Activated T-helper 17 cell treated with anti-CD3 and anti-CD28 coated beads, Interleukin-2, amount 50 U/mL, for 72 hours (primary cell): ENCODE results near the gene ST3GAL6. TPM values are rescaled to one million over a fixed set of nuclear protein-coding genes. Genes with fewer than 3 reads are reported as not detected.

ENCODE experiments used
- ATAC-seq: fragments of 150-1000 bp; cut with Tn5 transposase; replicated peaks from 2 replicates; pipeline ENCODE4 v1.10.0; 2021; ENCODE audit warnings: mild to moderate bottlenecking, moderate library complexity
- H3K27ac Mint-ChIP-seq: one replicate; pipeline ENCODE4 v1.8.0; 2022; ENCODE audit warnings: mixed read lengths
- H3K27me3 Mint-ChIP-seq: one replicate; pipeline ENCODE4 v1.8.0; 2022; ENCODE audit warnings: mixed read lengths
- H3K36me3 Mint-ChIP-seq: one replicate; pipeline ENCODE4 v1.8.0; 2022; ENCODE audit warnings: low read depth, mild to moderate bottlenecking, mixed read lengths
- H3K4me1 Mint-ChIP-seq: one replicate; pipeline ENCODE4 v1.8.0; 2022; ENCODE audit warnings: mixed read lengths
- H3K4me3 Mint-ChIP-seq: one replicate; pipeline ENCODE4 v1.8.0; 2022; ENCODE audit warnings: mild to moderate bottlenecking, mixed read lengths
- H3K9me3 Mint-ChIP-seq: one replicate; pipeline ENCODE4 v1.8.0; 2022; ENCODE audit warnings: mixed read lengths
- total RNA-seq, 2 donors: library from RNA; stranded (reverse); gene quantifications; one replicate each; pipeline ENCODE4 v1.2.3, GENCODE V29; 2022

The ST3GAL6 gene
- total RNA-seq: not detected

- Mint-ChIP-seq H3K36me3 (no peaks in the 10 kb centered on the region), H3K27ac (no peak within 1 kb of the TSS), H3K9me3 (no peaks in the 10 kb centered on the region), H3K4me3 (no peak within 1 kb of the TSS), H3K4me1 (no peaks in the 10 kb centered on the region), H3K27me3 (peaks cover 24% of the 10 kb centered on the region)
- no peak for ATAC-seq
Measured at GRCh38 chr3:98763076-98763475, at the start of gene ST3GAL6. TSS of gene ST3GAL6 (plus strand) at chr3:98763340. CDS start at chr3:98768441, 5,101 bp downstream.

GRCh38 chr3:98713984-98714383 lies 49.2 kb upstream of the ST3GAL6 start:
- Mint-ChIP-seq H3K4me1 (no peaks in the 10 kb centered on the region), H3K27me3 (peaks cover 9% of the 10 kb centered on the region), H3K27ac (no peak overlapping the region), H3K4me3 (no peak overlapping the region), H3K36me3 (no peaks in the 10 kb centered on the region), H3K9me3 (peaks cover 4% of the 10 kb centered on the region)
- ATAC-seq: no peak

DNA sequence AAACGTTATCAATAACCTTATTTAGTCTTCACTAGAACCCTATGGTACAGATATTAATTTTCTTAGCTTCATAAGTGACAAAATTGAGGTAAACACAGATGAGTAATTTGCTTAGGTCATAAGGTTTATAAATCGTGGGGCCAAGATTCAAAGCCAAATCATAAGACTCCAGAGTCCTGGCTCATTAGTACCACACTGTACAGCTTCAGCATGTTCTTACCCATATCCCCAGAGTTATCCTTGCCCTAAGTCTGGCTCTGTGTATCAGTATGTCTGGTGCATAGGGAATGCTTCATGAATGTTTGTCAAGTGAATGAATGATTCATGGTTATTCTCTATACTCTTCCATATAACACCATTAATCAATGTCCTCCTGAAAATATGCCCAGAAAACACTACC lies 45.6 kb upstream of the ST3GAL6 start:
- H3K4me1 Mint-ChIP-seq: no peaks in the 10 kb centered on the region
- peaks cover 4% of the 10 kb centered on the region for H3K9me3 Mint-ChIP-seq
- no peaks in the 10 kb centered on the region for H3K36me3 Mint-ChIP-seq
- no peak for ATAC-seq
- H3K27ac Mint-ChIP-seq: no peak overlapping the region
- H3K4me3 Mint-ChIP-seq: no peak overlapping the region
- peaks cover 9% of the 10 kb centered on the region for H3K27me3 Mint-ChIP-seq

- H3K9me3 Mint-ChIP-seq: peaks cover 4% of the 10 kb centered on the region
- no peak for ATAC-seq
- H3K4me3 Mint-ChIP-seq: no peak overlapping the region
- H3K27me3 Mint-ChIP-seq: peaks cover 7% of the 10 kb centered on the region
- H3K27ac Mint-ChIP-seq: no peak overlapping the region
- H3K36me3 Mint-ChIP-seq: no peaks in the 10 kb centered on the region
- H3K4me1 Mint-ChIP-seq: no peaks in the 10 kb centered on the region
Measured at GRCh38 chr3:98718730-98719129, 44.4 kb upstream of the ST3GAL6 start.

DNA sequence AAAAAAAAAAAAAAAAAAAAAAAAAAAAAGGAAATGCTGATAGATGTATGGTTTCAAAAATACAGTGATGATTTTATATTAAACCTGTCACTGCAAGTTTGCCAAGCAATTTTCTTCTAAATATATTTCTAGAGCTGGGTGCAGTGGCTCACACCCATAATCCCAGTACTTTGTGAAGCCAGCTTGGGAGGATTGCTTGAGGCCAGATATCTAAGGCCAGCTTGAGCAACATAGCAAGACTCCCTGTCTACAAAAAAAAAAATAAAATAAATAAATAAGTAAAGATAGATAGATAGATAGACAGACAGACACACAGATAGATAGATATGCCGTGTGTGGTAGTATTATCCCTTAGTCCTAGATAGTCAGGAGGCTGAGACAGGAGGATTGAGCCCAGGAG lies 41.4 kb upstream of the ST3GAL6 start:
- no peak overlapping the region for H3K27ac Mint-ChIP-seq
- H3K4me3 Mint-ChIP-seq: no peak overlapping the region
- no peaks in the 10 kb centered on the region for H3K4me1 Mint-ChIP-seq
- peaks cover 8% of the 10 kb centered on the region for H3K27me3 Mint-ChIP-seq
- ATAC-seq: no peak
- H3K36me3 Mint-ChIP-seq: no peaks in the 10 kb centered on the region
- peaks cover 4% of the 10 kb centered on the region for H3K9me3 Mint-ChIP-seq

- H3K27me3 Mint-ChIP-seq: peaks cover 12% of the 10 kb centered on the region
- H3K4me1 Mint-ChIP-seq: no peaks in the 10 kb centered on the region
- peaks cover 1% of the 10 kb centered on the region for H3K9me3 Mint-ChIP-seq
- no peak for ATAC-seq
- no peak overlapping the region for H3K4me3 Mint-ChIP-seq
- no peaks in the 10 kb centered on the region for H3K36me3 Mint-ChIP-seq
- H3K27ac Mint-ChIP-seq: no peak overlapping the region
Measured at GRCh38 chr3:98722389-98722788, 40.8 kb upstream of the ST3GAL6 start.

GRCh38 chr3:98725352-98725751 lies 37.8 kb upstream of the ST3GAL6 start:
- peaks cover 18% of the 10 kb centered on the region for H3K27me3 Mint-ChIP-seq
- no peak overlapping the region for H3K4me3 Mint-ChIP-seq
- no peak for ATAC-seq
- no peaks in the 10 kb centered on the region for H3K36me3 Mint-ChIP-seq
- no peaks in the 10 kb centered on the region for H3K9me3 Mint-ChIP-seq
- H3K4me1 Mint-ChIP-seq: no peaks in the 10 kb centered on the region
- H3K27ac Mint-ChIP-seq: no peak overlapping the region

DNA sequence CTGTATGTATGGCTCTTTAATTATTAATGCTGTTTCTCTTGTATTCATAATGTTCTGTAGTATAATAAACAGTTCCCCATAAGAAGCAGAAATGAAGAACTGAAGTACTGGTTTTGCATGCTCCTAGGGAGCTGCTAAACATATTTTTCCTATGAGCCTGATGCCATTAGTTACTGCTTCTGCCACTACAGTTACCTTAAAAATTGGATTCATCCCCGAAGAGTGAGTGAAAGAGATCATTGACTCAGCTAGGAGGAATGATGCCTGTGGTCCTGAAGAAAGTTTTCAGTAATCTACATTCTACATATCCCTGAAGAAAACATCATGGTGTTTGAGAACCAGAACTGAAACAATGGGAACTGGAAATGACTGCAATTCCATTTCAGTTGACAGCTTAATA lies 37.1 kb upstream of the ST3GAL6 start:
- Mint-ChIP-seq H3K4me3 (no peak overlapping the region), H3K9me3 (no peaks in the 10 kb centered on the region), H3K27me3 (peaks cover 25% of the 10 kb centered on the region), H3K27ac (no peak overlapping the region), H3K36me3 (no peaks in the 10 kb centered on the region), H3K4me1 (no peaks in the 10 kb centered on the region)
- ATAC-seq: no peak

- no peaks in the 10 kb centered on the region for H3K36me3 Mint-ChIP-seq
- no peak for ATAC-seq
- no peak overlapping the region for H3K4me3 Mint-ChIP-seq
- peaks cover 31% of the 10 kb centered on the region for H3K27me3 Mint-ChIP-seq
- no peaks in the 10 kb centered on the region for H3K4me1 Mint-ChIP-seq
- no peak overlapping the region for H3K27ac Mint-ChIP-seq
- H3K9me3 Mint-ChIP-seq: no peaks in the 10 kb centered on the region
Measured at GRCh38 chr3:98727638-98728037, 35.5 kb upstream of the ST3GAL6 start.

DNA sequence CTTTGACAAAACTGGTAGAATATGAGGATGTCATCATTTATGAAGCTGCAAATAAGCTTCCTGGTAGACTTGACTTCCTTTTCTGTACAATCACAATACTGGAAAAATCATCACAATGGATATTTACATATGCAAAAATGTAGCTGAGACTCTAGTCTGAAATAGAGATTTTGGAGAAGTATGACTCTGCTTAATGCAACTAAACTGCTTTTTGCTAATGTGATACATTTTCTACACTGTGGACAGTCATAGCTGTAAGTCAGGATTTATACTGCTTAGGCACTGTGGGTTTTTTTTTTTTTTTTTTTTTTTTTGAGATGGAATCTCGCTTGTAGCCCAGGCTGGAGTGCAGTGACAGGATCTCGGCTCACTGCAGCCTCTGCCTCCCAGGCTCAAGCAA lies 34.5 kb upstream of the ST3GAL6 start:
- Mint-ChIP-seq H3K27me3 (peaks cover 33% of the 10 kb centered on the region), H3K9me3 (no peaks in the 10 kb centered on the region), H3K36me3 (no peaks in the 10 kb centered on the region), H3K4me1 (peaks cover 4% of the 10 kb centered on the region), H3K27ac (no peak overlapping the region), H3K4me3 (no peak overlapping the region)
- ATAC-seq: no peak

DNA sequence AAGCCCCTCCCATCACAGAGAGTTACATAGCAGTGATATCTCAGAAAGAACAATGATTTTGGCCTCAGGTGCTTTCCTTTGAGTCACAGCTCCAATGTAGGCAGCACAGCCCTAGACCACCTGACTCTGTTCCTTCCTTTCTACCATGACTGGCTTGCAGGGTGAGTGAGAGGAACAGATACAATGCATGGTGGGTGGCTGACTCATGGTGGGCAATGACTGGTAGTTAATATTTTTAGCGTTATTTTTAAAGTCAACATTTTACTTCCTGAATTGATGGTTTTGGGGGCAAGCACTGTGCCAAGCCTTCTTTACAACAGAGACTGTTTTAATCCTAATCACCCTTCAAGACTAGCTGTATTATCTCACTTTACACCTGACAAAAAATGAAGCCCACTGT lies 32.8 kb upstream of the ST3GAL6 start:
- ATAC-seq: peak; percentile 64
- peaks cover 49% of the 10 kb centered on the region for H3K27me3 Mint-ChIP-seq

GRCh38 chr3:98730886-98731537 lies 32.1 kb upstream of the ST3GAL6 start:
- Mint-ChIP-seq H3K27ac (no peak overlapping the region), H3K27me3 (peaks cover 54% of the 10 kb centered on the region), H3K4me1 (peaks cover 9% of the 10 kb centered on the region), H3K9me3 (no peaks in the 10 kb centered on the region), H3K36me3 (no peaks in the 10 kb centered on the region), H3K4me3 (no peak overlapping the region)
- no peak for ATAC-seq

More for the DNA sequence above, 32.8 kb upstream of the ST3GAL6 start:
- H3K4me3 Mint-ChIP-seq: no peak overlapping the region
- H3K9me3 Mint-ChIP-seq: no peaks in the 10 kb centered on the region
- no peak overlapping the region for H3K27ac Mint-ChIP-seq
- no peaks in the 10 kb centered on the region for H3K36me3 Mint-ChIP-seq
- peaks cover 9% of the 10 kb centered on the region for H3K4me1 Mint-ChIP-seq

DNA sequence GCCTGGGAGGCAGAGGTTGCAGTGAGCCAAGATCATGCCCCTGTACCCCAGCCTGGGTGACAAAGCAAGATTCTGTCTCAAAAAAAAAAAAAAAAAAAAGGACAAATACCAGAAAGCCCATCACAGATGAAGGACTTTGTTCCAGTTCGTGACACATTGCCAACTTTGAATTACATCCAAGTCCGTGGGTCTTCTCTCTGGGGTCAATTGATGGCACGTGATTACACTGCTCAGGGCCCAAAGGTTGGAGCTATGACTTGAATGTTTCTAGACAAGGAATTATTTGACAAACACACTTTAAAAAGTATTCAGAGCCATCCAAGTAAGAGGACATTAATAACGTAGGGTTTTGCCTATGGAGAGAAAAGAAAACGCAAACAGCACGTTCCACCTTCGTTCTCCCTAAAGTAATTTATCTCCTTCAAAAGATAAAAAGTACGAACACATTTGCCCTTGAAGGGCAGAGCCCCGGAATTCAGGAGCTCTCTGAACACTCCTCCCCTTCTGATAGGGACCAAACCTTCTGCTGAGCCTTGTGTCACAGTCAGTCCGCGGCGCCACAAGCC lies 31.3 kb upstream of the ST3GAL6 start:
- ATAC-seq: peak; percentile 34
- peaks cover 60% of the 10 kb centered on the region for H3K27me3 Mint-ChIP-seq
- peaks cover 9% of the 10 kb centered on the region for H3K4me1 Mint-ChIP-seq
- H3K27ac Mint-ChIP-seq: no peak overlapping the region
- no peaks in the 10 kb centered on the region for H3K9me3 Mint-ChIP-seq
- H3K4me3 Mint-ChIP-seq: peak overlapping the region; percentile 73
- H3K36me3 Mint-ChIP-seq: no peaks in the 10 kb centered on the region

DNA sequence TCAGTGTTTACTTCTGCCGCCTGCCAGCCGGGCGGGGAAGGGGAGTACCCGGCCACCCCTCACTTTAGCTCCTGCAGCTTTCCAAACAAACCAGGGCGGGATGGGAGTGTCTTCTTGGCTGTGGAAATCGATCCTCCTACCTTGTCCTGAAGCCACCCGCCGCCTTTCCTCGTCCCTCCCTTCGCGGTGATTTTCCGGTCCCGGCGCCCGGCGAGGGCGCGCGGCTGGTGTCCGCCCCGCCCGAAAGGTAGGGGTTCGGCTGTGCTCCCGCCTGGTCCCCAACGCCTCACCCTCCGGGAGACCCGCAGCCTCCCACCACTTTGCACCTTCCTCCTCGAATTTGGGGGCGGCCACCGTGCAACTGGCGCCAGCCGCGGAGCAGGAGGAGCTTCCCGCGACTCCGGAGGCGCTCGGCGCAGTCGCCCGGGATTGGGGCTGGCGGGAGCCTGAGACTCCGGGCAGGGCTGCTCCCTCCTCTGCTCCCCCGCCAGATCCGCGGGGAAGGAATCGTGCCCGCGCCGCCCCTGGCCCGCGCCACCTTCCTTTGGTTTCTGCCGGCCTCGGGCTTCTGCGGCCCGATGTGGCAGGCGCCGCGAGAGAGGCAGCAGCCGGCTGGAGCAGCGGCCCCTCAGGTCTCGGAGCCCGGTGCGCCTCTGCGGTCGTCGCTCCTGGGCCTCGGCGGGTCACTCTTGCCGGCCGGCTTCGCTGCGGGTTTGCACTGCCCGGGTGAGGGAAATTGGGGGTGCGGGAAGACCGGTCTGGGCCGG lies 30.7 kb upstream of the ST3GAL6 start:
- Mint-ChIP-seq H3K9me3 (no peaks in the 10 kb centered on the region), H3K36me3 (no peaks in the 10 kb centered on the region), H3K4me1 (peaks cover 9% of the 10 kb centered on the region), H3K27me3 (peaks cover 61% of the 10 kb centered on the region), H3K27ac (no peak overlapping the region), H3K4me3 (peak overlapping the region; percentile 73)
- peak; percentile 37 for ATAC-seq
